ENCODE data around the gene SFTPB.

- no peak for TF ChIP-seq TOX (CRISPR knock-in tag; IDR thresholded peaks at IDR 0.05; ENCODE audit: borderline replicate concordance)
- TF ChIP-seq ARNTL (CRISPR knock-in tag; IDR thresholded peaks at IDR 0.05; ENCODE audit: borderline replicate concordance, low read depth): no peak
- no peak for TF ChIP-seq PATZ1 (CRISPR knock-in tag; IDR thresholded peaks at IDR 0.05; ENCODE audit: borderline replicate concordance)
- no peak for TF ChIP-seq ZC3H10 (CRISPR knock-in tag; IDR thresholded peaks at IDR 0.05)
- TF ChIP-seq ZNF70 (CRISPR knock-in tag; IDR thresholded peaks at IDR 0.05): no peak
- no peak for TF ChIP-seq CSRNP3 (CRISPR knock-in tag; IDR thresholded peaks at IDR 0.05)
- no peak for TF ChIP-seq RARB (CRISPR knock-in tag; IDR thresholded peaks at IDR 0.05)
- no peak for TF ChIP-seq ZFP30 (CRISPR knock-in tag; IDR thresholded peaks at IDR 0.05)
- no peak for TF ChIP-seq ZNF8 (CRISPR knock-in tag; IDR thresholded peaks at IDR 0.05)
- TF ChIP-seq GLIS3 (CRISPR knock-in tag; IDR thresholded peaks at IDR 0.05): no peak
- no peak for TF ChIP-seq PPARA (CRISPR knock-in tag; IDR thresholded peaks at IDR 0.05; ENCODE audit: borderline replicate concordance)
- TF ChIP-seq BACH2 (CRISPR knock-in tag; IDR thresholded peaks at IDR 0.05; ENCODE audit: borderline replicate concordance): no peak
- TF ChIP-seq ZFP3 (CRISPR knock-in tag; IDR thresholded peaks at IDR 0.05): no peak
- TF ChIP-seq POU6F1 (CRISPR knock-in tag; IDR thresholded peaks at IDR 0.05; ENCODE audit: borderline replicate concordance, low read depth): no peak
These were observed 34.8 kb upstream of the SFTPB start for GRCh38 chr2:85702800-85703199.
